H1 (cell line): Measurements from ENCODE around the gene SIGLEC6. TPM values are rescaled to one million over a fixed set of nuclear protein-coding genes. Genes with fewer than 3 reads are reported as not detected.

Source experiments
- POU5F1 ChIP-seq: IDR thresholded peaks from 2 replicates; pipeline ENCODE4 v1.6.1; 2011; ENCODE audit warnings: low read depth, mild to moderate bottlenecking, low read length, moderate library complexity
- USF2 ChIP-seq: IDR thresholded peaks from 2 replicates; pipeline ENCODE4 v1.6.1; 2011; ENCODE audit warnings: low read length, improper control_type of control experiment
- polyA plus RNA-seq, 7 experiments: library from polyadenylated mRNA; depleted of rRNA in 3 of 7; stranded (reverse) in 5 of 7; unstranded in 2 of 7; fragments of >200 nt in 5 of 7; fragments of 200-250 nt in 2 of 7; gene quantifications; 1 replicate in 5 of 7; 2 replicates in 1 of 7; 4 replicates in 1 of 7; pipeline versions ENCODE4 v1.2.1 to v1.2.3, GENCODE V29; 2011 to 2013; ENCODE audit warnings: missing spikeins in 2 of 7, mixed read lengths in 2 of 7
- total RNA-seq: library from RNA; stranded (reverse); fragmentation: NEBNext Ultra II Directional; extraction: Animal tissue kit (Norgen Biotek cat#: 25700); gene quantifications from 2 replicates; pipeline ENCODE4 v1.2.1, GENCODE V29; 2021
- TF ChIP-seq, protein P1 (sequence below): IDR thresholded peaks from 2 replicates; pipeline ENCODE4 v1.6.1; 2012; ENCODE audit warnings: low read length, inconsistent platforms

Gene SIGLEC6
- total and polyA plus RNA-seq, 2 of the 8 experiments (the other 6 are each of a cell fraction or from before 2014, with no cell fraction given) = 0.05 TPM; not detected in 1

DNA sequence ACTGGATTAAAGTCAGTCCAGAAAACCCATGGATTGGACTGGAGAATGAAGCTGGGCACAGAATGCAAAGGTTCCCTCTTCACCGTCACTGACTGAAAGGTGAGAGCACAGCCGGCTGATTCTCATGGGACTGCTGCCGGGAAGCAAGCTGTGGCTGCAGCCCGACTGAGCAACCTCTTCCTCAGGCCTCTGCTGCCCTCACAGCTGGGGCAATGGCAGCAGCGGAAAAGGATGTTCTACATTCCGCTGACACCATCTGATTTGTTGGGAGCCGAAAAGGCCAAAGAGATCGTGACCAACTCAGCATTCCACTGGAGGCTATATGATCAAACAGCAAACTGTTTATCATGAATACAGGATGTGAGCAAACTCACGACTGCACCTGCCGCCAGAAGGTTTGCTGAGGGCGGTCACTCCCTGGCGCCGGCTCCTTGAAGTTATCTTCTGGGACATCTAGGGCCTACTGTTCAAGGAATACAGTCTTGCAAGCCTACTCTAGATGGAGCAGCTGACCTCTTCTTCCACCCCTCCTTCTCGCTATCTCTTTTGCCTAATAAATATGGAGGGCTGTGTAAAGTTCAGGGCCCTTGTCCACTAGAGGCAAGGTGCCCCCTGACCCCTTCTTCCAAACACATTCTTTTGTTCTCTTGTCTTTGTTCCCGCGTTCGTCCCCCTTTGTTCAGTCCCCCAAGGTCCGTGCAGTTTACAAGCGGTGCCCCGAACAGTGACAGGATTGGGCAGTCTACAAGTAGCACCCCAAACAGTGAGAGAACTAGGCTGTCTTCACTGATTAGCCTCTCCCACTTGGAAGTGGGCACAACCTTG, 19.6 kb upstream of the SIGLEC6 start (continued):
- TF ChIP-seq, protein P1, sequence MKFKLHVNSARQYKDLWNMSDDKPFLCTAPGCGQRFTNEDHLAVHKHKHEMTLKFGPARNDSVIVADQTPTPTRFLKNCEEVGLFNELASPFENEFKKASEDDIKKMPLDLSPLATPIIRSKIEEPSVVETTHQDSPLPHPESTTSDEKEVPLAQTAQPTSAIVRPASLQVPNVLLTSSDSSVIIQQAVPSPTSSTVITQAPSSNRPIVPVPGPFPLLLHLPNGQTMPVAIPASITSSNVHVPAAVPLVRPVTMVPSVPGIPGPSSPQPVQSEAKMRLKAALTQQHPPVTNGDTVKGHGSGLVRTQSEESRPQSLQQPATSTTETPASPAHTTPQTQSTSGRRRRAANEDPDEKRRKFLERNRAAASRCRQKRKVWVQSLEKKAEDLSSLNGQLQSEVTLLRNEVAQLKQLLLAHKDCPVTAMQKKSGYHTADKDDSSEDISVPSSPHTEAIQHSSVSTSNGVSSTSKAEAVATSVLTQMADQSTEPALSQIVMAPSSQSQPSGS = no peak
- no peak for TF ChIP-seq POU5F1
- no peak for TF ChIP-seq USF2
